ENCODE results near the gene KATNAL1. TPM values are rescaled to one million over a fixed set of nuclear protein-coding genes. Genes with fewer than 3 reads are reported as not detected.

The KATNAL1 gene
- total RNA-seq, 2 experiments from 2014 or later: 29.4 to 30.4 TPM

DNA sequence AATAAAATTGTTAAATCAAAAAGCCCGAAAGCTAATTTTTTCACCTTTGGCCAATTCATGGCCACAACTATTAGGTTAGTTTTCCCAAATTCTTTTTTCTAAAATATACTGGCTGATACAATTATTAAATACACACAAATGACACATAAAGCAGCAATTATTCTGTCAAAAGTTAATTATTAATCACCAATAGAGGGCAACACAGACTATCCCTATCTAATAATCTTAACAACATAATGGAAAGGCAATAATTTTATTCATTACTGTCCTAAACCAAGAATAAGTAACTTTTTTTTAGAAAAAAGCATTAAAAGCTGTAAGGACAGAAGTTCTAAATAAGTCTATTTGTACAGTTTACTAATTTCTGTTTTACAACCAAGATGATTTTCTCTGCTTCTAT, 51.7 kb downstream of the KATNAL1 start:
- H3K4me3 Mint-ChIP-seq: no peak overlapping the region
- DNase-seq (no peak), ATAC-seq (no peak)
- H3K27me3 Mint-ChIP-seq (ENCODE audit: low read depth): no peaks in the 10 kb centered on the region
- peaks cover 17% of the 10 kb centered on the region for H3K4me1 Mint-ChIP-seq (ENCODE audit: low read depth)
- H3K27ac Mint-ChIP-seq: no peak overlapping the region
- ChIA-PET POLR2A (no interaction called here), CTCF (interaction anchor here (0.9 kb wide), 1 partner anchor 121 kb away, joined by 3 read pairs; no protein-coding TSS in a partner anchor)
- H3K36me3 Mint-ChIP-seq (ENCODE audit: low read depth): peaks cover 22% of the 10 kb centered on the region
- H3K9me3 Mint-ChIP-seq (ENCODE audit: insufficient read depth): no peaks in the 10 kb centered on the region

DNA sequence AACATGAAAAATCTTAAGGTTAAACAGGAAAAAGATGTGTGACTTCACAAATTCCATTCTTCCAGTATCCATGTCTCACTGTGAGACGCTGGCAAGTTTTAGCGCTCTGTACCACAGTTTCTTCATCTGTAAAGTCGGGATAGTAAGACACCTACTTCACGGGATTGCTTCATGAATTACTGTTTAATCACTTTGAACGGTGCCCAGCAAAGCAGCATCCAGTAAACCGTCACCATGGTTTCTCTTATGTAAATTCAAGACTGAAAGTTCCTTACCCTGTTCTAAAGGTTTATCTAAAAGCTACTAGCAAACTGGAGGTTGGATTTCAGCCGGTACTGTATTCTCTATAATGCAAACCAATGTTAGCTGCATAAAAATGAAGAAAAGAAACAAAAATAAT, 53.5 kb downstream of the KATNAL1 start:
- H3K9me3 Mint-ChIP-seq (ENCODE audit: insufficient read depth): no peaks in the 10 kb centered on the region
- H3K27me3 Mint-ChIP-seq (ENCODE audit: low read depth): no peaks in the 10 kb centered on the region
- DNase-seq (no peak), ATAC-seq (no peak)
- no peak overlapping the region for H3K4me3 Mint-ChIP-seq
- ChIA-PET POLR2A (no interaction called here), CTCF (no interaction called here)
- H3K36me3 Mint-ChIP-seq (ENCODE audit: low read depth): peaks cover 32% of the 10 kb centered on the region
- H3K4me1 Mint-ChIP-seq (ENCODE audit: low read depth): peaks cover 6% of the 10 kb centered on the region
- no peak overlapping the region for H3K27ac Mint-ChIP-seq

DNA sequence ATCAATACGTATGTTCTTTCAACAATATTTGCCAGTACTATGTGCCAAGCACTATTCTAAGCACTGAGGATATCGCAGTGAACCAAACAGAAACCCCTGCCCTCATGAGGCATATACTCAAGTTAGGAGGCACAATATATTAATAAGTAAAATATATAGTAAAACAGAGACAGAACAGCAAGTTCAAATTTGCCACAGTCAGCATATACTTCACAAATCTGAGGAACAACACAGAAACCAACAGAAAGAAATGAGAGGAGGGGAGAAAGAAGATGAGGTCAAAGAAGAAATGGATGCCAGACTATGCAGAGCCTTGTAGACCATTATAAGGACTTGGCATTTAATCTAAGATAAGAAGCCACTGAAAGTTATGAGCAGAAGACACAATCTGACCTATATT, 59.9 kb downstream of the KATNAL1 start:
- no peaks in the 10 kb centered on the region for H3K9me3 Mint-ChIP-seq (ENCODE audit: insufficient read depth)
- no peak overlapping the region for H3K27ac Mint-ChIP-seq
- no peak for ATAC-seq
- H3K27me3 Mint-ChIP-seq (ENCODE audit: low read depth): no peaks in the 10 kb centered on the region
- ChIA-PET CTCF (interaction anchor here (0.6 kb wide), 1 partner anchor 19 kb away, joined by 4 read pairs; no protein-coding TSS in a partner anchor), POLR2A (no interaction called here)
- DNase-seq: no peak
- peaks cover 46% of the 10 kb centered on the region for H3K36me3 Mint-ChIP-seq (ENCODE audit: low read depth)
- H3K4me3 Mint-ChIP-seq: no peak overlapping the region
- H3K4me1 Mint-ChIP-seq (ENCODE audit: low read depth): no peaks in the 10 kb centered on the region

DNA sequence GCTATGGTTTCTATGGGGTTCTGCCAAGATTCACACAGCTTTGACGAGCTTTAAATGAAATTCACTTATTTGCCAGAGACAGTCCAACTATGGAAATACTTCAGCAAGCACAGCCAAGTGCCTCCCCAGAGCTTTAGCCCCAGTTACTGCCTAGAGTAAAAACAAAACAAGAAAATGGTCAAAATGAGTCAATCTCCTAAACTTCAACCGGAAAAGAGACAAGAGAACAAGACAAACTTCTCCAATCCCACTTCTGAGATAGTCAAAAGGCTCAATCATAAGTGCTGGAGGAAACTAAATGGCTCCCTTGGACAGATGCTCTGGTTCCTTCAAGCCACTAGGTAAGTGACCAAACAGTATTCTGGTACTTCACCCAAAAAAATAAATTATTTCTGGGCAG, 65.8 kb downstream of the KATNAL1 start:
- no peaks in the 10 kb centered on the region for H3K9me3 Mint-ChIP-seq (ENCODE audit: insufficient read depth)
- ChIA-PET CTCF (no interaction called here), POLR2A (no interaction called here)
- no peak for ATAC-seq
- no peak overlapping the region for H3K4me3 Mint-ChIP-seq
- H3K27me3 Mint-ChIP-seq (ENCODE audit: low read depth): no peaks in the 10 kb centered on the region
- no peak overlapping the region for H3K27ac Mint-ChIP-seq
- no peak for DNase-seq
- H3K4me1 Mint-ChIP-seq (ENCODE audit: low read depth): peaks cover 1% of the 10 kb centered on the region
- peaks cover 31% of the 10 kb centered on the region for H3K36me3 Mint-ChIP-seq (ENCODE audit: low read depth)

DNA sequence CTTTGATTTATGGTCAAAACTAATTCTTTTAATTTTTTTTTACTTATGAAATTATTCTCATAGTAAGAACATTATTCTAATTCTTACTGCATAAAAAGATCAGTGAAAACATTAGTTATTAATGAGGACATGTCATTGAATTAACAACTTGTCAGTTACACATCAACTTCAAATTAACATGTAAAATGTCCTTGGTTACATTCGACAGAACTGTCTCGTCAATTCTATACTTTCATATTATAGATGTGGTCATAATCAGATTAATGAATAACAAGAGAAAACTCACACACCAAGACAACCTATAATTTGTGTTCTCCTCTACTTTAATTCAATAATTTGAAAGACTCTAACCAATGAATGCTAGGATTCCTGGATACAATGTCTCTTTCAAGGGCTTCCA, 66.7 kb downstream of the KATNAL1 start:
- Mint-ChIP-seq H3K27me3 (ENCODE audit: low read depth) (no peaks in the 10 kb centered on the region), H3K36me3 (ENCODE audit: low read depth) (peaks cover 28% of the 10 kb centered on the region), H3K4me3 (no peak overlapping the region), H3K4me1 (ENCODE audit: low read depth) (peaks cover 1% of the 10 kb centered on the region), H3K9me3 (ENCODE audit: insufficient read depth) (no peaks in the 10 kb centered on the region), H3K27ac (no peak overlapping the region)
- ChIA-PET CTCF (no interaction called here), POLR2A (no interaction called here)
- DNase-seq (no peak), ATAC-seq (no peak)

DNA sequence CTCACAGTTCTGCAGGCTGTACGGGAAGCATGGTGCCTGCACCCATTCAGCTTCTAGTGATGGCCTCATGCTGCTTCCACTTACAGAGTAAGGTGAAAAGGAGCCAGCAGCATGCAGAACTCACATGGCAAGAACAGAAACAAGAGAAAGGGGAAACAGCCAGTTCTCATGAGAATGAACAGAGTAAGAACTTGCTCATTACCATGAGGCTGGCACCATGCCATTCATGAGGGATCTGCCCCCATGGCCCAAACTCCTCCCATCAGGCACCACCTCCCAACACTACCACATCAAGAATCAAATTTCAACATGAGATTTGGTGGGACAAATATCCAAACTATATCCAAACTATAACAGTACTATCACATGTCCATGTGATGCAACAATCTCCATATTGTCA, 72.1 kb downstream of the KATNAL1 start:
- H3K27me3 Mint-ChIP-seq (ENCODE audit: low read depth): no peaks in the 10 kb centered on the region
- peaks cover 18% of the 10 kb centered on the region for H3K36me3 Mint-ChIP-seq (ENCODE audit: low read depth)
- no peaks in the 10 kb centered on the region for H3K9me3 Mint-ChIP-seq (ENCODE audit: insufficient read depth)
- no peak overlapping the region for H3K4me3 Mint-ChIP-seq
- ChIA-PET CTCF (interaction anchor here (1.2 kb wide), 1 partner anchor 102 kb away, joined by 4 read pairs; no protein-coding TSS in a partner anchor), POLR2A (no interaction called here)
- no peaks in the 10 kb centered on the region for H3K4me1 Mint-ChIP-seq (ENCODE audit: low read depth)
- no peak overlapping the region for H3K27ac Mint-ChIP-seq
- no peak for DNase-seq
- ATAC-seq: no peak

DNA sequence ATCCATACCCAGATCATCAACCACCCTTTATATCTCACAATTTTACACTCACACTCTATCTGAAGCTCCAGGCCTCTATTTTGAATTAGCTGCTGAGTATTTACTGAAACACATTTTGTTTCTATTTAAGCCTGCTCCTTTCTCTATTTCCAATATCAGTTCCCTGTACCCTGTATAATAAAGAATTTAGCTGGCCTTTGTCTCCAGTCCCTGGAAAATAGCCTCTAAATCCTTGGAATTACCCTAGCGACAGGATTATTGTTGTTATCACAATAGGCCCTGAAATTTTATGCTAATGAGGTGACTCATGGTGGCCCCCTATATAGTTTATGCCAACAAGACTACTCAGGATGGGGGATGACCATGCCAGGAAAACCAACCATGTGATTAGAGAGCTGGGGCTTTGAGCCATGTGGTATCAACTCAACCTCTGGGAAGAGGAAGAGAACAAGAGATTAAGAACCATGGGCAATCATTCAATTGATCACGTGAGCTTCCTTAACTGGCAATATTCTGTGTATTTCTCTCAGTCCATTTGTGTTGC, 72.7 kb downstream of the KATNAL1 start:
- no peak overlapping the region for H3K4me3 Mint-ChIP-seq
- POLR2A ChIA-PET: no interaction called here
- no peaks in the 10 kb centered on the region for H3K9me3 Mint-ChIP-seq (ENCODE audit: insufficient read depth)
- CTCF ChIA-PET: interaction anchor here (1.2 kb wide), 1 partner anchor 102 kb away, joined by 4 read pairs; no protein-coding TSS in a partner anchor
- no peaks in the 10 kb centered on the region for H3K4me1 Mint-ChIP-seq (ENCODE audit: low read depth)
- no peak overlapping the region for H3K27ac Mint-ChIP-seq
- H3K36me3 Mint-ChIP-seq (ENCODE audit: low read depth): peaks cover 18% of the 10 kb centered on the region
- ATAC-seq (no peak), DNase-seq (no peak)
- no peaks in the 10 kb centered on the region for H3K27me3 Mint-ChIP-seq (ENCODE audit: low read depth)

DNA sequence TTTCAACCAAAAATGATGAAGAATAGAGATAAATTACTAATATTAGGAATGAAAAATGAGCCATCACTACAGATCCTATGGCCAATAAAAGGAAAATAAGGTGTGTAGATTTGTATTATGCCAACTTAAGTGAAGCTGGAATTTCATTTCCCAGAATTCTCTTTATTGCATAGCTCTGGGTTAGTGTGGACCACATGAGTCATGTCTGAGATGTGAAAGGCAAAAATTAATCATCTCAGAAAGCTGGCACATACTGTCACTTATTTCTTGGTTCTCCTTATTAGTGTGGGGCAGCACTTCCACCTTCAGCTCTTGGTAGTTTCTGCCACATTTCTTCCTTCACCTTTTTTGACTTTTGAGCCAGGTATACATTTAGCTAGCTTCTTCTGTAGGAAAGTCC, 82.6 kb downstream of the KATNAL1 start:
- Mint-ChIP-seq H3K36me3 (ENCODE audit: low read depth) (peaks cover 70% of the 10 kb centered on the region), H3K9me3 (ENCODE audit: insufficient read depth) (peaks cover 19% of the 10 kb centered on the region), H3K27me3 (ENCODE audit: low read depth) (no peaks in the 10 kb centered on the region), H3K27ac (no peak overlapping the region), H3K4me3 (no peak overlapping the region), H3K4me1 (ENCODE audit: low read depth) (no peaks in the 10 kb centered on the region)
- POLR2A ChIA-PET: no interaction called here
- ATAC-seq: no peak
- no peak for DNase-seq
- CTCF ChIA-PET: interaction anchor here (0.8 to 1.0 kb wide), 2 partner anchors 51 to 92 kb away, joined by 3 read pairs; no protein-coding TSS in a partner anchor

DNA sequence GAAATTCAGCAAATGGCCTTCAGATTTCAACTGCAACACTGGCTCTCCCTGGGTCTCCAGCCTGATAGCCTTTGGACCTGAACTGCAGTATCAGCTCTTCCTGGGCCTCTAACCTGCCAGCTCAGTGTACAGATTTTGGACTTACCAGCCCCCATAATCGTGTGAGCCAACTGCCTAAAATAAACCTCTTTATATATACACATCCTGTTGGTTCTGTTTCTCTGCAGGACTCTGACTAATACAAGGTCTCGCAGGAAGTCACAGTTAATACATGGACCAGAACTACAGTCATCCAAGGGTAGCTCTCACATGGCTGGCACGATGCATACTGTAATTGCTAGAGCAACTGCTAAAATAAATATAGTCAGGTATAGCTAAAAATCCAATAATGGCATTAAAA, 85.1 kb downstream of the KATNAL1 start:
- H3K4me1 Mint-ChIP-seq (ENCODE audit: low read depth): no peaks in the 10 kb centered on the region
- CTCF ChIA-PET: interaction anchor here (1.0 to 1.9 kb wide), 2 partner anchors 10 to 16 kb away, joined by 3 to 5 read pairs; no protein-coding TSS in a partner anchor
- H3K4me3 Mint-ChIP-seq: no peak overlapping the region
- H3K27ac Mint-ChIP-seq: no peak overlapping the region
- H3K36me3 Mint-ChIP-seq (ENCODE audit: low read depth): peaks cover 61% of the 10 kb centered on the region
- ATAC-seq: no peak
- H3K9me3 Mint-ChIP-seq (ENCODE audit: insufficient read depth): peaks cover 19% of the 10 kb centered on the region
- no peaks in the 10 kb centered on the region for H3K27me3 Mint-ChIP-seq (ENCODE audit: low read depth)
- DNase-seq: no peak
- POLR2A ChIA-PET: no interaction called here

DNA sequence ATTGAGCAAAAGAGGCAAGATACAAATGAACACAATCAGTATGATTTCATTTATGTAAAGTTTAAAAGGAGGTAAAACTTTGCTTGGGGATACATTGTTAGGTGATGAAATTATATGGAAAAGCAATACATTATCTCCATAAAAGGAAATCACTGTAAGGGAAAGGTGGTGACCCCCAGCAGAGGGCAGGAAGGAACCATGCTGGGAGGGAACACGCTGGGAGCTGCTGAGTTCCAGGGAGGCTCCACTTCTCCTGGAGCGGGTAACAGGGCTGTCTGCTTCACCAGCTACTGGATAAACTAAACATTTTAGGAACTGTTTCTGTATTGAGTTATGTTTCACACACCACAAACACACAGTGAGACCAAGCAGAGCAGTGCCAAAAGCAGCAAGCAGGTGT, 91.2 kb downstream of the KATNAL1 start:
- no peak overlapping the region for H3K27ac Mint-ChIP-seq
- H3K9me3 Mint-ChIP-seq (ENCODE audit: insufficient read depth): no peaks in the 10 kb centered on the region
- ATAC-seq (no peak), DNase-seq (no peak)
- H3K27me3 Mint-ChIP-seq (ENCODE audit: low read depth): no peaks in the 10 kb centered on the region
- no peak overlapping the region for H3K4me3 Mint-ChIP-seq
- POLR2A ChIA-PET: no interaction called here
- CTCF ChIA-PET: no interaction called here
- peaks cover 31% of the 10 kb centered on the region for H3K36me3 Mint-ChIP-seq (ENCODE audit: low read depth)
- no peaks in the 10 kb centered on the region for H3K4me1 Mint-ChIP-seq (ENCODE audit: low read depth)

DNA sequence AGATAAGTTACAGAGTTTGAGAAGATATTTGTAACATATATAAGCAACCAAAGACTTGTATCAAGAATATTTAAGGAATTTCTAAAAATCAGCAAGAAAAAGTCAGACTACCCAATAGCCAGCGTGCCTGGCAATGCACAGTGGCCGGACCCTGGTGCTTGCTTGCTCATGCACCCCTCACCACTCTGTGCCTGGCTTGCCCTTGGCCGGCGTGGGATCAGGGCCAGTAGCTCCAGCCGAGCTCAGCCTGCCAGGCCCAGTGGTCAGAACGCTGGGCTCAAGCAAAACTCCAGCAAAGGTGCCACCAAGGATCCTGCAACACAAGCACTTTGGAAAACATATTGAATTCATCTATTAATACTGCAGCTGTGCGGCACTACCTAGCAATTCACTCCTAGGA, 95.1 kb downstream of the KATNAL1 start:
- H3K36me3 Mint-ChIP-seq (ENCODE audit: low read depth): peaks cover 40% of the 10 kb centered on the region
- CTCF ChIA-PET: no interaction called here

DNA sequence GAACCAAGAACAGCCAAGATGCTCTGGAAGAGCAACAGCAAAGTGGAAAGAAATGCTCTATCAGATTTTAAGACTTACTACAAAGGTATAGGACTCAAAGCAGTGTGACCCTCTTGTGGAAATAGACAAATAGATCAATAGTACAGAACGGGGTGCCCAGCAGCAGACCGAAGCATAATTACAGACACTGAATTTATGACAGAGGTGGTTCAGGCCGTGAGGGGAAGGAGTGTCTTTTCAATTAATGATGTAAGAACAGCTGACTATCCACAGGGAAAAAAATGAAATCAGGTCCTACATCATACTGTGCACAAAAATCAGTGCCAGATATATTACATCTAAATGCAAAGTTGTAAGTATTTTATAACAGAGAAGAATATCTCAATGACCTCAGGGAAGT, 95.6 kb downstream of the KATNAL1 start:
- ATAC-seq (no peak), DNase-seq (no peak)
- no peaks in the 10 kb centered on the region for H3K4me1 Mint-ChIP-seq (ENCODE audit: low read depth)
- ChIA-PET CTCF (no interaction called here), POLR2A (no interaction called here)
- no peak overlapping the region for H3K4me3 Mint-ChIP-seq
- H3K36me3 Mint-ChIP-seq (ENCODE audit: low read depth): peaks cover 42% of the 10 kb centered on the region
- no peak overlapping the region for H3K27ac Mint-ChIP-seq
- H3K9me3 Mint-ChIP-seq (ENCODE audit: insufficient read depth): no peaks in the 10 kb centered on the region
- H3K27me3 Mint-ChIP-seq (ENCODE audit: low read depth): no peaks in the 10 kb centered on the region

More for the DNA sequence above, 95.1 kb downstream of the KATNAL1 start:
- DNase-seq: no peak
- no peak for ATAC-seq
- POLR2A ChIA-PET: no interaction called here
- H3K4me3 Mint-ChIP-seq: no peak overlapping the region
- H3K4me1 Mint-ChIP-seq (ENCODE audit: low read depth): no peaks in the 10 kb centered on the region
- no peak overlapping the region for H3K27ac Mint-ChIP-seq
- no peaks in the 10 kb centered on the region for H3K9me3 Mint-ChIP-seq (ENCODE audit: insufficient read depth)
- no peaks in the 10 kb centered on the region for H3K27me3 Mint-ChIP-seq (ENCODE audit: low read depth)

DNA sequence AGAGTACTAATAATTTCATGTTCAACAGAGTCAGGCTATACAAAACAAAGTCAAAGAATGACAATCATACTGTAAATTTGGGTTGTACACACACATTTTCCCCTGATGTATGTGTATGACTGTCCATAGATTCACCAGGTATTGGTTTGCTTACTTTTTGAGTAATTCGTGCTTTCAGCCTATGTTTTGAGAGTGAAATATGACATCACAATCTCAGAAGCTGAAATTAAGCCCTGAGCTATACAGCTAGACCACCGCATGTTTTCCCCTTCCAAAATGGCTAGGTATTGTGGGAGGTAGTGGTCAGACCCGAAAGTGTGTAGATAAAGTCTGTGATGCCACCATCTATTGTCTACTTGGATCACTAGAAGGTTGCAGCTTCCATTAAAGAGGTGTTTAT, 102.8 kb downstream of the KATNAL1 start:
- Mint-ChIP-seq H3K27ac (no peak overlapping the region), H3K4me3 (no peak overlapping the region), H3K4me1 (ENCODE audit: low read depth) (no peaks in the 10 kb centered on the region), H3K36me3 (ENCODE audit: low read depth) (peaks cover 22% of the 10 kb centered on the region), H3K9me3 (ENCODE audit: insufficient read depth) (no peaks in the 10 kb centered on the region), H3K27me3 (ENCODE audit: low read depth) (no peaks in the 10 kb centered on the region)
- ATAC-seq: no peak
- no peak for DNase-seq
- POLR2A ChIA-PET: no interaction called here
- CTCF ChIA-PET: no interaction called here

Measured in activated CD8-positive, alpha-beta T cell treated with anti-CD3 and anti-CD28 coated beads, Interleukin-2, amount 10 ng/mL, durations not matched to agents 7 days and 5 days (primary cell).